GM12878 (cell line): Measurements from ENCODE around the gene OR2C1. TPM values are rescaled to one million over a fixed set of nuclear protein-coding genes. Genes with fewer than 3 reads are reported as not detected.
A peak's percentile ranks its signal among the peaks of the same experiment; 100 is the strongest.

Experiments used
- BHLHE40 ChIP-seq, 2 experiments: fragments of 450-650 bp in 1 of 2; IDR thresholded peaks; 2 replicates each; pipeline ENCODE4 v1.6.1; 2011 to 2017; ENCODE audit warnings: low read depth in 2 of 2, borderline replicate concordance in 1 of 2, improper control_type of control experiment in 1 of 2, low read length in 1 of 2, mild to moderate bottlenecking in 1 of 2
- BMI1 ChIP-seq: fragments of 450-650 bp; IDR thresholded peaks from 2 replicates; pipeline ENCODE4 v1.6.1; 2016; ENCODE audit warnings: mild to moderate bottlenecking, moderate library complexity, borderline replicate concordance
- CBX5 ChIP-seq: sonication (generic); IDR thresholded peaks from 2 replicates; pipeline ENCODE4 v1.6.1; 2016; ENCODE audit warnings: low read depth, moderate library complexity, mild to moderate bottlenecking, inconsistent platforms
- CEBPB ChIP-seq, 2 experiments: fragments of 150-350 bp in 1 of 2; IDR thresholded peaks; 2 replicates each; pipeline ENCODE4 v1.6.1; 2012 to 2014; ENCODE audit warnings: low read depth in 2 of 2, low read length in 2 of 2, borderline replicate concordance in 1 of 2, inconsistent platforms in 1 of 2
- EED ChIP-seq: sonication (generic); IDR thresholded peaks from 2 replicates; pipeline ENCODE4 v1.6.1; 2016; ENCODE audit warnings: antibody characterized with exemption, low read depth
- FOXM1 ChIP-seq: IDR thresholded peaks from 2 replicates; pipeline ENCODE4 v1.6.1; 2012; ENCODE audit warnings: low read depth, mild to moderate bottlenecking, inconsistent platforms, low read length, moderate library complexity
- NBN ChIP-seq: fragments of 450-650 bp; IDR thresholded peaks from 2 replicates; pipeline ENCODE4 v1.6.1; 2016
- NFYA ChIP-seq: IDR thresholded peaks from 2 replicates; pipeline ENCODE4 v1.6.1; 2011; ENCODE audit warnings: low read depth, mild to moderate bottlenecking, low read length, improper control_type of control experiment, borderline replicate concordance
- NR2F1 ChIP-seq: fragments of 450-650 bp; conservative IDR thresholded peaks from 2 replicates; pipeline ENCODE4 v1.6.1; 2017; ENCODE audit warnings: mild to moderate bottlenecking
- RBBP5 ChIP-seq: fragments of 200-600 bp; sonication (generic); conservative IDR thresholded peaks from 2 replicates; pipeline ENCODE4 v1.6.1; 2016
- SMC3 ChIP-seq: IDR thresholded peaks from 2 replicates; pipeline ENCODE4 v1.6.1; 2011; ENCODE audit warnings: low read length, improper control_type of control experiment, borderline replicate concordance
- TAF1 ChIP-seq: IDR thresholded peaks from 2 replicates; pipeline ENCODE4 v1.6.1; 2011; ENCODE audit warnings: mild to moderate bottlenecking, low read depth, low read length, borderline replicate concordance
- USF1 ChIP-seq: IDR thresholded peaks from 2 replicates; pipeline ENCODE4 v1.6.1; 2011; ENCODE audit warnings: borderline replicate concordance, low read depth, mild to moderate bottlenecking, moderate library complexity, mixed read lengths, low read length; ENCODE audit not compliant: insufficient read depth; ENCODE audit errors: extremely low read length
- ZNF622 ChIP-seq: fragments of 450-650 bp; IDR thresholded peaks from 2 replicates; pipeline ENCODE4 v1.6.1; 2017; ENCODE audit warnings: mild to moderate bottlenecking, inconsistent platforms
- ZZZ3 ChIP-seq: IDR thresholded peaks from 2 replicates; pipeline ENCODE4 v1.6.1; 2011; ENCODE audit warnings: low read depth; ENCODE audit not compliant: control insufficient read depth, insufficient read length
- polyA plus RNA-seq, 11 experiments: library from polyadenylated mRNA; depleted of rRNA in 4 of 11; unstranded in 6 of 11; stranded (reverse) in 5 of 11; fragments of >200 nt; fragmentation: Nextera tagmentation in 4 of 11; fragmentation: Illumina TruSeq in 1 of 11; extraction: Ambion mirVana in 4 of 11; extraction: Trizol in 1 of 11; gene quantifications; 1 replicate in 1 of 11; 2 replicates in 10 of 11; pipeline versions ENCODE4 v1.2.1 to v1.2.3, GENCODE V29; 2011 to 2016; ENCODE audit warnings: inconsistent platforms in 2 of 11, missing spikeins in 2 of 11, low read depth in 1 of 11
- total RNA-seq, 4 experiments: library from RNA; depleted of rRNA in 3 of 4; stranded (reverse); fragments of >200 nt in 3 of 4; fragmentation: Illumina TruSeq in 1 of 4; extraction: Trizol in 1 of 4; gene quantifications; 2 replicates each; pipeline versions ENCODE4 v1.2.1 to v1.2.3, GENCODE V29; 2013 to 2021
- TF ChIP-seq, protein P1 (sequence below): fragments of 150-350 bp; IDR thresholded peaks from 2 replicates; pipeline ENCODE4 v1.6.1; 2014; ENCODE audit warnings: mild to moderate bottlenecking, low read depth, low read length

OR2C1 gene
- total and polyA plus RNA-seq, 10 of the 15 experiments (the other 5 are each of a cell fraction or from before 2014, with no cell fraction given): 0.05 to 0.21 (median 0.14) TPM; not detected in 5

GRCh38 chr16:3348547-3349167 lies 7.0 kb upstream of the OR2C1 start (continued):
- TF ChIP-seq NBN (no peak), BHLHE40 (IDR thresholded peaks at IDR 0.05; ENCODE audit: borderline replicate concordance in 1 of 2, low read depth in 2 of 2, low read length in 1 of 2) (peak in 1 of 2 experiments; percentile 61; a peak in 2 of 4 replicates), TAF1 (no peak), EED (no peak), USF1 (no peak), BMI1 (no peak), ZNF622 (no peak), NR2F1 (peak; percentile 89), RBBP5 (no peak), CEBPB (IDR thresholded peaks at IDR 0.05; ENCODE audit: borderline replicate concordance in 1 of 2, low read depth in 2 of 2, low read length in 2 of 2) (no peak), FOXM1 (no peak), SMC3 (no peak), ZZZ3 (no peak), CBX5 (no peak), NFYA (no peak)
- TF ChIP-seq, protein P1, sequence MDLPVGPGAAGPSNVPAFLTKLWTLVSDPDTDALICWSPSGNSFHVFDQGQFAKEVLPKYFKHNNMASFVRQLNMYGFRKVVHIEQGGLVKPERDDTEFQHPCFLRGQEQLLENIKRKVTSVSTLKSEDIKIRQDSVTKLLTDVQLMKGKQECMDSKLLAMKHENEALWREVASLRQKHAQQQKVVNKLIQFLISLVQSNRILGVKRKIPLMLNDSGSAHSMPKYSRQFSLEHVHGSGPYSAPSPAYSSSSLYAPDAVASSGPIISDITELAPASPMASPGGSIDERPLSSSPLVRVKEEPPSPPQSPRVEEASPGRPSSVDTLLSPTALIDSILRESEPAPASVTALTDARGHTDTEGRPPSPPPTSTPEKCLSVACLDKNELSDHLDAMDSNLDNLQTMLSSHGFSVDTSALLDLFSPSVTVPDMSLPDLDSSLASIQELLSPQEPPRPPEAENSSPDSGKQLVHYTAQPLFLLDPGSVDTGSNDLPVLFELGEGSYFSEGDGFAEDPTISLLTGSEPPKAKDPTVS: no peak
